Stimulated activated memory B cell treated with anti-CD40 and anti-IgM and Interleukin-4, amounts not matched to agents 10 μg/mL and 1 μg/mL and 100 μg/mL, for 72 hours (primary cell): Measurements from ENCODE around the gene PLA2G10.
"Not testable (repeated sequence)": the region's sequence is repeated elsewhere in the genome, so short reads cannot be mapped to it uniquely, and the experiment has no call there.

ENCODE experiments used
- ATAC-seq: fragments of 150-1000 bp; cut with Tn5 transposase; 2 replicates; pipeline ENCODE4 v1.10.0; 2021
- H3K27ac Mint-ChIP-seq: one replicate; pipeline ENCODE4 v1.8.0; 2022; ENCODE audit warnings: mild to moderate bottlenecking, mixed read lengths
- H3K27me3 Mint-ChIP-seq: one replicate; pipeline ENCODE4 v1.8.0; 2022; ENCODE audit warnings: mixed read lengths
- H3K36me3 Mint-ChIP-seq: one replicate; pipeline ENCODE4 v1.8.0; 2022; ENCODE audit warnings: mixed read lengths
- H3K4me1 Mint-ChIP-seq: one replicate; pipeline ENCODE4 v1.8.0; 2022; ENCODE audit warnings: mixed read lengths
- H3K4me3 Mint-ChIP-seq: one replicate; pipeline ENCODE4 v1.8.0; 2022; ENCODE audit warnings: mild to moderate bottlenecking, moderate library complexity, mixed read lengths
- H3K9me3 Mint-ChIP-seq: one replicate; pipeline ENCODE4 v1.8.0; 2022; ENCODE audit warnings: mixed read lengths

PLA2G10 gene

DNA sequence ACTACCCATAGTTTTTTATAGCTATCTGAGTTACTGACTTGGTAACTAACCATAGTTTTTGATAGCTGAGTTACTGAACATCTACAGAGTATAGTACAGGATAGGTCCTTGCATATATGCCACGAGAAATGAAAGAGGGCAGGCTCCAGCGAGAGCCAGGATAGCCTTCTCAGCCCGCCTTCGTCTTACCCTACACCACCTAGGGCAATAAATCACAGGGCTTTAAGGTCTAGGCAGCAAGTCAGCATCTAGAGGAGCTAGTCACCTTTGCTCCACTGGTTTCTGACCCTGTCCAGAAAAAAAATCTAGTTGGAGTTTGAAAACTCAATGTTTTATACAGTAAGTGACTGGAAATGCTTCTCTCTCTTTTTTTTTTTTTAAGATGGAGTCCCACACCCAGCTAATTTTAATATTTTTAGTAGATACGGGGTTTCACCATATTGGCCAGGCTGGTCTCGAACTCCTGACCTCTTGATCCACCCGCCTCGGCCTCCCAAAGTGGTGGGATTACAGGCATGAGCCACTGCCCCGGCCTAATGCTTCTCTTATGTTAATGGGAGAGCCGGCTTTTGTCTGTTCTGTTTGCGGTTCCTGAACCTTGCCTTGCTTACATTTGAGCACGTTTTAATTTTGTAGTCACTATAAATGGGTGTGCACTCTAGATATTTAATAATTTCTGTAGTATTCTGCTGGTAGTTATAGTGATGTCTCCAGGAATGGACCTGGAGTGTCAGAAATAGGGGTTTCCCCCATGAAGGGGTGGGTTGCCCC lies 58.5 kb downstream of the PLA2G10 start:
- ATAC-seq, result no peak
- Mint-ChIP-seq H3K4me1 (peaks cover 47% of the 10 kb centered on the region), H3K27me3 (no peaks in the 10 kb centered on the region), H3K4me3 (no peak overlapping the region), H3K36me3 (peaks cover 13% of the 10 kb centered on the region), H3K27ac (no peak overlapping the region), H3K9me3 (no peaks in the 10 kb centered on the region)

GRCh38 chr16:14634389-14634725 lies 59.8 kb downstream of the PLA2G10 start:
- H3K4me1 Mint-ChIP-seq, result peaks cover 48% of the 10 kb centered on the region
- H3K27me3 Mint-ChIP-seq, result no peaks in the 10 kb centered on the region
- H3K4me3 Mint-ChIP-seq, result peak overlapping the region; percentile 98
- peaks cover 5% of the 10 kb centered on the region for H3K36me3 Mint-ChIP-seq
- H3K9me3 Mint-ChIP-seq, result peaks cover 3% of the 10 kb centered on the region
- no peak for ATAC-seq
- H3K27ac Mint-ChIP-seq, result peak overlapping the region; percentile 89

DNA sequence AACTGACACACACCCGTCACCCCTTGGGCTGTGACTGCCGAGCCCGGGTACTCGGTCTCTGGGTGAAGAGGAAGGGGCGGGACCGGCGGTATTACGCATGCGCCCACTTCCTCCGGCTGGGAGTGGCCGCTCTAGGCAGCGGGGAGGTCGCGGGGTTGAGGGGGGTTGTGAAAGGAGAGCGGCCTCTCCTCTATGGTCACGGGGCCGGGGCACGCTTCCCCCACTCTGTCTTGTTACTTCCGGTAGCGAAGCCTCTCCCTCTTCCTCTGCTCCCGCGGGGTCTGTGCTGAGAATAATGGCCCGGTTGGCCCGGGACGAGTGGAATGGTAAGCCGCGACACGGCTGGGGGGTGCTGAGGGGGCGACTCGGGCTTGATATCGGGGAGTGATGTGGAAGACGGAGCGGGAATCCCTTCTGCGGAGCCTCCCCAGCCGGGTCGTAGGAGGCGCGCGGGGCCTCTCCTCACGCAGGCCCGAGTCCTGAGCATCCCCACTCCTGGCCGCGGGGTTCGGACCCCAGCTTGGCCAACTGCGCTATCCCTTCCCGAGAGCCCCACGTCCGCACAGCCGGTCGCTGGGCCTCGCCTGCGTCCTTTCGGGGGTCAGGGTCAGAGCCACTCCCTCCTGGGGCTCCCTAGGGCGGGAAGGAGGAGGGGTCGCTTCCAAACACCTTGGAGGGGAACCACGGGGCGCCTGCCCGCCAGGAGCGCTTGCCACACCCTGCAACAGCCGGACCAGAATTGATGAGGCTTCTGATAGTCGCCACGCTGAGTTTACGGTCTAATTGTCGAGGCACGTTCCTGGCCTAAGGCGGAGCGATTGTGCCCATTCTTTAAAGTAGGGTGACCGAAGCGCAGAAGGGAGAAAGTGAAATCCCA lies 61.2 kb downstream of the PLA2G10 start, which contains the start of gene BFAR:
TSS of gene BFAR (plus strand) at position 259 of the 877 bp plus-strand sequence. CDS start 11,396 bp downstream, outside the sequence.
- Mint-ChIP-seq H3K27me3 (no peaks in the 10 kb centered on the region), H3K36me3 (peaks cover 5% of the 10 kb centered on the region), H3K4me1 (peaks cover 57% of the 10 kb centered on the region), H3K9me3 (peaks cover 3% of the 10 kb centered on the region), H3K27ac (peak within 1 kb of the TSS; percentile 89), H3K4me3 (peak within 1 kb of the TSS; percentile 98)
- peak; percentile 93 for ATAC-seq

DNA sequence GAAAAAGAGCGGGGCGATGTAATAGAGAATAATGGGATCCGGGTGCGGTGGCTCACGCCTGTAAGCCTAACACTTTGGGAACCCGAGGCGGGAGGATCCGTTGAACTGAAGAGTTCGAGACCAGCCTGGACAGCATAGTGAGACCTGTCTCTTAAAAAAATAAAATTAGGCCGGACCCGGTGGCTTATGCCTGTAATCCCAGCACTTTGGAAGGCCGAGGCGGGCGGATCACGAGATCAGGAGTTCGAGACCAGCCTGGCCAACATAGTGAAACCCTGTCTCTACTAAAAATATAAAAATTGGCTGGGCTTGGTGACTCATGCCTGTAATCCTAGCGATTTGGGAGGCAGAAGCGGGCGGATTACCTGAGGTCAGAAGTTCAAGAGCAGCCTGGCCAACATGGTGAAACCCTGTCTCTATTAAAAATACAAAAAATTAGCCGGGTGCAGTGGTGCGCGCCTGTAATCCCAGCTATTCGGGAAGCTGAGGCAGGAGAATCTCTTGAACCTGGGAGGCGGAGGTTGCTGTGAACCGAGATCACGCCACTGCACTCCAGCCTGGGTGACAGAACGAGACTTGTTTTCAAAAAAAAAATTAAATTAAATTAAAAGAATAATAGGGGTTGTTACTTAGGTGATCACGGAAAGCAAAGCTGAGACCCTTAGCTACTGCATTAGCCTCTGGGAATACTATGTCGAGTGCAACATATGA lies 63.3 kb downstream of the PLA2G10 start:
- H3K9me3 Mint-ChIP-seq, ATAC-seq, H3K27me3 Mint-ChIP-seq: not testable (repeated sequence)
- peak overlapping the region; percentile 99 for H3K4me3 Mint-ChIP-seq
- H3K36me3 Mint-ChIP-seq, result peaks cover 15% of the 10 kb centered on the region
- H3K27ac Mint-ChIP-seq, result peak overlapping the region; percentile 93
- peaks cover 49% of the 10 kb centered on the region for H3K4me1 Mint-ChIP-seq

GRCh38 chr16:14629919-14630619 lies 64.0 kb downstream of the PLA2G10 start, which contains the start of gene PARN:
TSS of gene PARN (minus strand) at chr16:14630260. CDS start at chr16:14630125, 135 bp downstream.
- peaks cover 45% of the 10 kb centered on the region for H3K4me1 Mint-ChIP-seq
- peaks cover 22% of the 10 kb centered on the region for H3K36me3 Mint-ChIP-seq
- H3K4me3 Mint-ChIP-seq, result peak within 1 kb of the TSS; percentile 99
- peak within 1 kb of the TSS; percentile 93 for H3K27ac Mint-ChIP-seq
- H3K27me3 Mint-ChIP-seq, result no peaks in the 10 kb centered on the region
- ATAC-seq, result peak; percentile 86
- H3K9me3 Mint-ChIP-seq, result peaks cover 3% of the 10 kb centered on the region

DNA sequence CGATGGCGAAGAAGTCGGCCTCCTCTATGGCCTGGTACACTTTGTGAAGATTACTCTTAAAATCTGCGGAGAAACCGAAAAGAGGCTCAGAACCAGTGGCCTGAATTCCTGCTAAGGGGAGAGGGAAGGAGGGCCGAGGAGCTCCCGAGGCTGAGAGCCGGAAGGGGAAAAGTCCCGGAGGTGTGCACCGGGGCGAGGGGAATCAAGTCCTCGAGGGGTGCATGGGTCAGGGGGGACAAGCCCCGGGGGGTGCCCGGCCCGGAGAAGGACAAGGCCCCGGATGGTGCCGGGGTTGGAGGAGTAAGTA lies 64.5 kb downstream of the PLA2G10 start:
- Mint-ChIP-seq H3K36me3 (peaks cover 27% of the 10 kb centered on the region), H3K4me1 (peaks cover 40% of the 10 kb centered on the region), H3K9me3 (peaks cover 3% of the 10 kb centered on the region), H3K4me3 (peak overlapping the region; percentile 99), H3K27ac (peak overlapping the region; percentile 93), H3K27me3 (no peaks in the 10 kb centered on the region)
- no peak for ATAC-seq

DNA sequence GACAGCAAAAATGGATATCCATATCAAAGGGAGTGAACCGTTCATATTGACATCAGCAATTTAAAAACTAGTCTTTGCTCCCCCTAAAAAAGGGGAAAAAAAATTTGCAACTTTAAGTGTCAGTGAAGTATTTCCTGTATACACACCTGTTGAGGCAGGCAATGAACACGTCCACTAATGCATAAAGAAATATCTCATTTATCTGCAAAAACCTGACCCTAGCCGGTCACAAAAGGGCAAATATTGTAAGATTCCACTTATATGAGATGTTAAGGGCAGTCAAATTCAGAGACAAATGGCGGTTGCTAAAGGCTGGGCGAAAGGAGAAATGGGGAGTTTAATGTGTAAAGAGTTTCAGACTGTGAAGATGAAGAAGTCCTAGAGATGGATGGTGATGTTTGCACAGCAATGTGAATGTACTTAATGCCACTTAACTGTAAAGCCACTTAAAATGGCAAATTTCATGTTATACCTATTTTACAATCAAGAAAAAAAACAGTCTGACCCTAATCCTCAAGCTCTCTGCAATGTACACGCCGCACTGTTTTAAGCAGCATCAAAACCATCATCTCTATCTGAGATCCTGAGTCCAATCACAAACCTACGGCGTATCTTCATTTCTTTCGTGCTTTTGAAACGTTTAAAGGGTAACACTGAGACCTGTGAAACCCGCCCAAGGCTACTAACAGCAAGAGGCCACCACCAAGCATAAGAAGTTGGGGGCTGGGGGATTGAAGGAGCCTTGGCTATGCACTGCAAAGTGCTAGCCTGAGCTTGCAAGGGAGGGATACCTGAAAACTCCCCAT lies 65.1 kb downstream of the PLA2G10 start:
- peaks cover 35% of the 10 kb centered on the region for H3K4me1 Mint-ChIP-seq
- no peak for ATAC-seq
- peak overlapping the region; percentile 93 for H3K27ac Mint-ChIP-seq
- H3K36me3 Mint-ChIP-seq, result peaks cover 28% of the 10 kb centered on the region
- no peaks in the 10 kb centered on the region for H3K27me3 Mint-ChIP-seq
- peak overlapping the region; percentile 99 for H3K4me3 Mint-ChIP-seq
- H3K9me3 Mint-ChIP-seq, result peaks cover 3% of the 10 kb centered on the region

DNA sequence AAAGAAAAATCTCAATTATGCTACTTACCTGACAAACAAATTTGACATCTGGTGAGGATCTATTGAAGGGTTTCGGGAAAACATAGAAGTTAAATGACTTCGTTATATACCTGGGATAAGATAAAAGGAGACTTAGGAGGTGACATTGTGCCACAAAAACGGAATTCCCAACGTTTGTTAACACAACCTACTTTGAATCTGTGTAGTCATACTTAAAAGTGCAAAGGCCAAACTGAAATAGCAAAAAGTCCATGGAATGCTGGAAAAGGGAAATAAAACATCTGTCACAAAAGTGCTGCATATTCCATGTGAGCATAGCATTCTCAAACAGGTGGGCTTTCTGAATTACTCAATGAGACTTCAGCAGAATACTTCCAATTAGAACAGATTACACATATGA lies 67.0 kb downstream of the PLA2G10 start:
- Mint-ChIP-seq H3K4me1 (peaks cover 35% of the 10 kb centered on the region), H3K27me3 (no peaks in the 10 kb centered on the region), H3K36me3 (peaks cover 38% of the 10 kb centered on the region), H3K9me3 (peaks cover 3% of the 10 kb centered on the region), H3K4me3 (no peak overlapping the region), H3K27ac (no peak overlapping the region)
- ATAC-seq, result no peak
